Hematopoietic multipotent progenitor cell treated with erythropoietin and hydrocortisone succinate and interleukin-3 and kit ligand, for 6 days (in vitro differentiated cells): ENCODE data around the gene POU2AF1.
"Not testable (repeated sequence)": the region's sequence is repeated elsewhere in the genome, so short reads cannot be mapped to it uniquely, and the experiment has no call there.

Experiments
- DNase-seq: peaks from one replicate; pipeline ENCODE4 v3.0.0-alpha.2; 2015

The POU2AF1 gene

DNA sequence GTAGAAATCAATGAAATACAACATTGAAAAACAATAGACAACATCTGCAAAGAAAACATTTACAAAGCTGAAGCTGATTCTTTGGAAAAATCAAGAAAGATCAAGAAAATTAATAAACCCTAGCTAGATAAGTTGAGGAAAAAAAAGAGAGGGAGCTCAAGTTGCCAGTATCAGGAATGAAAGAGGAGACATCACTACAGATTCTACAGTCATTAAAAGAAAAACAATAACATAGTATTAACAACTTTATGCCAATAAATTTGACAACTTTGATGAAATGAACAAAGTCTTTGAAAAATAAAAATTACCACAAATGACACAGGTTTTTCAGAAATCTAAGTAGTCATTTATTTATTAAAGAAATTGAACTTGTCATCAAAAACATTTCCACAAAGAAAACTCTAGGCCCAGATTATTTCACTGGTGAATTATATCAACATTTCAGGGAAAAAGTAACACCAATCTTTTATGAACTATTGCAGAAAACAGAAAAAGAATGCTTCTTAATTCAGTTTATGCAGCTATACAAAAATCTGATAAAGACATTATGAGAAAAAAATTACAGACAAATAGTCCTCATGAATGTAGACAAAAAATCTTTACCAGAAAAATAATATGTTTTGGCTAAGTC lies 39.2 kb downstream of the POU2AF1 start:
- DNase-seq = no peak

DNA sequence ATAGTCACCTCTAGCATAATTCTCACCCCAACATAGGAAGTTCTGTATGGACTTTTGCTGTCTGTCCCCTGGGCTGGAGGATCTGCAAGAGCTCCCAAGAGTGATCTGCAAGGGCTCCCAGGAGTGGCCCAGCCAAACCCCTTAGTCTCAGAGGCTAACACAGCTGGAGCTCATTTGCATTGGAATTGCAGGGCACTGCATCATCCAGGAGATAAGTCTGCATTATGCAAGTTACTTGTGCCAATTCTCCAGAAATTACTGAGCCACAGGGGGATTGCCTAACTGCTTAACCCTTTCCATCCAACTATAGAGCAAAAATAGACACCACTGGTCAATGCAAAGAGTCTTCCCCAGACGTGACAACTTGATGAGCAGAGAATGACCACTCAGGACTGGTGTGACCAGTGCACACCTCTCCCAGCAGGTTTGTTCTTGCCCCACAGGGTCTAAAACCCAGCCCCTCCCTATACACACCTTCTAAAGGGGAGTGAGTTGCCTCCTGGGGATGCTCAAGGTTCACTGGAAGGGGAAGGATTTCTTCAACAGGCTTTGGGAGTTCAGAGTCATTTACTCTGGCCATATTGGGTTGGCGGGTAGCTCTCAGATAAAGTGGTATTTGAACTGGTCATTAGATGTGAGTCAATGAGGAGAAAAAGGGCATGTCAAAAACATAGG lies 42.4 kb downstream of the POU2AF1 start:
- DNase-seq = no peak

DNA sequence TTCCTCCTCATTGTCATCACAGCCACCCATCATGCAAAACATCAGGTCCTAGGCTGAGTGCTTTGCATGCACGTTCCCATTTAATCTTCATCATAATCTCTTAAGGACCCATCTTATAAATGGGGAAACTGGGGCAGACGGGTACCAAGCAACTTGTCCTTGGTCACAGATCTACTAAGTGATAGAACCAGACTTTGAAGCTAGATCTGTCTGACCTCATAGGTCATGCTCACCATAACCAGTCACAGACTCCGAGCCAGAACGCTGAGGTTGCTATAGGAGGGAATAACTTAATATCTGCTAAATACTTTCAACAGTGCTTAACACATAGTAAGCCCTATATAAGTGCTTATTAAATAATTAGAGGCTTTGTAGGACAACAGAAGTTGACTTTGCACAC lies 43.0 kb downstream of the POU2AF1 start:
- no peak for DNase-seq

DNA sequence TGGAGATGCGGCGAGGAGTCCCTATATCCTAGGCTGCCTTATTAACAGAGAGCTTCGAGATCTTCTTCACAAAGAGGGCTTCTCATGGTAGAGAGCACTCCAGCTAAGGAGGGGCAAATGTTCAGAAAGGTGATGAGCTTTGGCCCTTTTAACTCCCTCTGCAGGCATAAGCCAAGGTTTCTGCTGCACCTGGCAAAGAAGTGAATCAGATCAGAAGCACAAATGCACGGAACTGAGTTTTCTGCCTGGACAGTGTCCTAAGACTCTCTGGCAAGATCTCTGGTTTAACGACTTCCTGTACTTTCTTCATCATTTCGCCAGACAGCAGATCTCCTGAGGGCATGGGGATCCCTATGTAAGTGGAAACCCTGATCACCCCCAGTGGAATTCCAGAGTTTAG lies 43.5 kb downstream of the POU2AF1 start:
- DNase-seq = no peak

DNA sequence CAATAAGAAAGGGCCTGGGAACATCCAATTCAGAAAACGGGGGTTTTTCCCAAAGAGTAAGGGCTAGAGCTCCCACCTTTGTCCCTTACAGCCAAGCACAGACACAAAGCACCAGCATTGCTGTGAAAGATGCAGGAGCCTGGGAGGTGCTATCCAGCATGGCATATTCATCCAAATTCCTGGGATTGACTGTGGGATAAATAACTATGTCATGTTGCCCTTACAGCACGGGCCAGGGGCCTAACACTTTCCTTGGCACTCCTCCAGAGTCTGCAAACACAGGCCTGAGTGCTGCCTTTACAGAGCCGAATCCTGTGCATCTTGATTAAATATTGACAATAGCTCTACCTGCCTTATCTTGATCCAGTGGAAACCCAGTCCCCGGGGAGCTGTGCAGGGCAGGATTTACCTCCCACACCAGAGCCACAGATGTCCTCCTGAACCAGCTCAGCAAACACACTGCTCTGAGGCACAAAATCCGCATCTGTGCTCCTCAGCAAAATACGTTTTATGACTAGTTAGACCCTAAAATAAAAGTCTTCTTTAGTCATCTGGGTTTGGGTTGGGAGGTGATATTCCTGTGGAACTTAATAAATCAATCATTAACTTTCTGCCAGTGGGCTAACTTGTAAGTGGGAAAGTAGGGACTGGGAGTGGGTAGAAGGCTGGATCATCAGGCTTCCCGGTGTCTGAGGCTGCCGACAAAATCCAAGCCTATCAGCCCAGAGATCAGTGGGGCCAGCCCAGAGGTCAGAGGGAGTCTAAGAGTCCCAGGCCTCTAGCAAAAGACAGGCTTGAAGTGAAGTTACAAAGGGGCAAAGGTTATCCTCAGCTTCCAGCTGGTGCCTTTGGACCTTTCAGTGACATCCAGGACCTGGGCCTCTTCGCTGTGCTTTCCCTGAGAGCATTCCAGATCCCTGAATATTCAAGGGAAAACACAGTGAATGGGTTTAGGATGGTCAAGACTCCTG lies 44.3 kb downstream of the POU2AF1 start:
- no peak for DNase-seq

DNA sequence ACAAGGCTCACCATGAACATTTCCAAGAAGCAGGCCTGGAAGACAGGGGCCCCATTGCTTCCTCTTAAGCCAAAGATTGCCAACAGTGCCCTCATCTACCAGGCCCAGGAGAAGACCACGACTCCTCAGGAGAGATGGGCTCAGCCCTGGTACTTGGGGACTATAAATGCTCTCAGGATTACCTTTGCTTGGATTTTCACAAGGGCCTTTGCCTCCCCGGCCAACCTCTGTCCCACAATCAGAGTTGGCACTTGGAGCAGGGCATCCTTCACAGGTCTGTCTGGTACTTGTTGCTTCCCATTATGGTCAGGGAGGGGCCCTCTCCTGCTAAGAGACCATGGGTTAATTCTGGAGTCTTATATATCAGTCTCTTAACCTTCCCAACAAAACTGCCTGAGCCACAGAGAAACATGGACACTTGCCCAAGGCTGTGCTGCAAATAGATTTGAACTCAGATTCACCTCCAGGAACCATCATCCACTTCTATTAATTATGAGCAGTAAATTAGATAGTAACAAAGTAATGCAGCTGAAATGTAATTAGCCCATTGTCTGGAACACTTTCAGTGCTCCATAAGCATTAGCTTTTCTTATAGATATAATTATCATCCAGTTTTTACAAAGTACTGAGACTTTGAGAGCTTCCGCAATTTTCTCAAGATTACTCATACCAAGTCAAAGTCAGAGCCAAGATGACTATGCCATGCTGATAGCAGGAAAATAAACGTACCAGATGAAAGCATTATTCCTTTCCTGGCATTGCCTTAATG lies 47.2 kb downstream of the POU2AF1 start:
- no peak for DNase-seq

DNA sequence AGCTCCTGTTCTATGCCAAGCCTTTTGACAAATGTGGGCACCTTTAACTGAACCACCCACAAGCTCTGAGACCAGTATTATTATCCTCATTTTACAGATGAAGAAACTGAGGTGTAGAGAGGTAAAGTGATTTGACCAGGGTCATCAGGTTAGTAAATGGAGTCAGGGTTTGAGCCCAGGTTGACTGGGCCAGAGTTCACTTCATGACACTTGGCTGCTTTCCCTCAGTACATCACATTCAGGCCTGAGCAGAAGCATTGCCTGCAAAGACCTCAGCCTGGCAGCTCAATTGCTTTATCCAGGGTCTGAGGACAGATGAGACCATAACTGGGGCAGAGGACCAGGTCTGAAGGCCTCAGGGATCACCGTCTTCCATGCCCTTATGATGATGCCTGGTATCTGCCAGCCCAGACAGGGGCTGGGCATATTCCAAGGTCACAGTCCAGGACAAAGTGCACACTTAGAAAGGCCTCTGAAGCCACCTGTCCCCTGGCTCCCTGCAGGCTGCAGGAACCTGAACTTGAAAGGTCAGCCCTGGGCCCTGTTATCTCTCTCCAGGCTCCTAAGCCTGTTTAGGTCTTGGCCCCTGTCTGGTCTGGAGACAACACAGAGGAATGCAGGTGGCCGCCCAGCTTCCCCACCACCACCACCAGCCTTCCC lies 48.7 kb downstream of the POU2AF1 start:
- no peak for DNase-seq

DNA sequence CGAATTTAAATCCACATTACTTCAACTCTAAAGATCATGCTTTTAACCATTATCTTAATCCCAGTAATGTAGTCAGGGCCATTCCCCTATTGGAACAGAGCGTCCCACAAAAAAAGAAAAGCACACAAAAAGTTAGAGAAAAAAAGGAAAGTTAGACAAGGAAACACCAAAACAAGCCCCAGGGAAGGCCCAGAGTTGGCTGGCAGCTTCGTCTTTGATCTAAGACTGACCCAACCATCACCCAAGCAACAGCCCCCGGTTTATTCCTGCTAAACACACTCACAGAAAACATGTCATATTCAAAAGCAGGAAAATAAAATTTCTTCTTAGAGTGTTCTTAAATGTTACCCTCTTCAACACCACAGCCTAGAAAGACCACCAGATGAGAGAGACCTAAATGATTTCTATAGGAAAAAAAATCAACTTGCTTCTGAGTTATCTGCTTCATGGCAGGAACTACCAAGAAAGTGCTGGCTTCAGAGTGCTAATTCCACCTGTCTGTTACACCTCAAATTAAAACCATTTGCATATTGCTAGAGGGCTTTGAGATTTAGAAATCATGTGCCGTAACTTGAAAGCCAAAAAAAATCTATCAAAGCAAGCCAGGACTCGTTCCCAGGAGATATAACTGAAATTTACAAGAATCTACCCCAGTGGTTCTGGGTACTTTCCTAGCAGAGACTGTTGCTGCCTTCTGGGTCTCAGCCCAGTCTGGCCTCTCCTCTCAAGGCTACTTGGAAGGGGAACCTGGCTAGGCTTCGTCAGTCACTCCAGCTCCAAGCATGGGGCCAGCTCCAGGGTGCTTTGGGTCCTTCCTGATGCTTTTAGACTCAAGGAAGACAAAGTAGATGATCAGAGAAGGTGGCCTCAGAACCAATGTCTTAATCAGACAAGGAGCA lies 49.5 kb downstream of the POU2AF1 start:
- DNase-seq = no peak

DNA sequence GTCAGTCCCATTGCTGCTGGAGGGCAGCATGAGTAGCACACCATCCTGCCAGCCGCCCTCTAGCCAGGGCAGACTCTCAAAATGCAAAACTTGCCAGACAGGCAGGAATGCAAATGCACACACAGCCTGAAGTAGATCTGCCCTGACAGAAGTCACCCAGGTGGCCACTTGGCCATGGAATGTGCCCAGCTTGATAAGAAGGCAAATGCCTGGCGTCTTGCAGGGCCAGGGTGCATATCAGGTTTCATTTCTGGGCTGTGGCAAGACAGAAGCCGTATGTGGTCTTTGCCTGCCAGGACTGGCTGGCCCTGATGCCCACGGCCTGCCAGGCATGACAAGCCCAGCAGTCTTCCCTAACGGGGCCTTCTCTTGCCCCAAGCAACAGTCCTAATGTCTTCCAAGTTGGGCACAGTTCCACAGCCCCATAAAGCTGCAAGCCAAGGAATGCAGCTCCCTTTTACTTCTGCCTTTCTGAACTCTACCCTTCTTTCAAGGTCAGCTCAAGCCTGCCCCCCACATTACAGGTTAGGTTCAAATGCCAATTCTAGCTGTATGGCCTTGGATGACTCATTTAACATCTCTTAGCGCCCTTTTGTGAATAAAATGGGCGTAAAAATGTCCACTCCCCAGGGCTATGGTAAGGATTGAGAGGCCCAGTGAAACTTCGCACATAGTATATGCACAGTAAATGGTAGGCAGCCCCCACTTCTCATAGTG lies 51.0 kb downstream of the POU2AF1 start:
- DNase-seq = no peak

DNA sequence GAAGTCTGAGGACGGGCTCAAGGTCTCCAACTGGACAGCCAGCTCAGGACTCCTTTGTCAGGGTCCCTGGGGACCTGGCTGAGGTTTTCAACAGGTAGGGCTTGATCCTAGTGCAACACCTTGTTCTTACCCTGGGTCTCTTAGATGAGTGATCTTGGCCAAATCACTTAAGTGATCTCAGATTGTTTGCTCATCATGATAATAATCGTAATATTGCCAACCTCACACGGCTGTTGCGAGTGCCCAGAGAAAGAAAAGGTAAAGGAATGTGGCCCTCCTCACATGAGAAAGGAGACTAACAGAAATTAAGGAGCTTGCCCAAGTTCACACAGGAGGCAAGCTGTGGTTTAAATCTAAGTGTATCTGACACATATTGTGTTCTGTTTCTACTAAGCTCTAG lies 52.3 kb downstream of the POU2AF1 start:
- DNase-seq = no peak

DNA sequence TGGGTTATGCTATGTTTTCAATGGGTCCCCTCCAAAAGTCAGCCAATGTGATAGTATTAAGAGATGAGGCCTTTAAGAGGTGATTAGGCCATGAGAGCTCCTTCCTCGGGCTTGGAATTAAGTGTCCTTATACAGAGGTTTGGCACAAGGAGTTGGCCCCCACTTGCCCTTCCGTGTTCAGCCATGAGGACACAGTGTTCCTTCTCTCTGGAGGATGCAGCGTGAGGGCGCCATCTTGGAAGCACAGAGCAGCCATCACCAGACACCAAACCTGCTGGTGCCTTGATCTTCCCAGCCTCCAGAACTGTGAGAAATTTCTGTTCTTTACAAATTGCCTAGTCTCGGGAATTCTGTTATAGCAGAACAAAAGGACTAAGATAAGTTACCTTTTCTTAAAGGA lies 53.8 kb downstream of the POU2AF1 start:
- DNase-seq = no peak

DNA sequence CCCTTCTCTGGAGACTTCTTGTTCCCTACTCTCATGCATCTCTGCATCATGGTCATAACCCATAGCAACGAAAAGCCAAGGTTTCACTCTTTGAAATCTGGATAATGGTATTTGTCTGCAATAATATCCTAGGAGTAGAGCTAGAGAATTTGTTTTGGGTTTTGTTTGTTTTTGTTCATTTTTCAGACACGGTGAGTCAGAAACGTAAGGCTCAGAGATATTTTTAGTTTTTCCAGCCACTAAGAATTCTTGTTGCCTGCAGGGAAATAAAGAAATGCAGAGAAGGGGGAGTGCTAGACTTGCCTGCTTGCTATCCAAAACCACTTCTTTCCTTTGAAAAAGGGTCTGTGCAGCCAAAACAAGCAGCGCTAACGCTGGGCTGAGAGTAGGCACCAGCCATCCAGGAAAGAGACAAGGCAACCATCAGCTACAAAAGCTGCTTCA lies 54.8 kb downstream of the POU2AF1 start:
- DNase-seq = no peak

DNA sequence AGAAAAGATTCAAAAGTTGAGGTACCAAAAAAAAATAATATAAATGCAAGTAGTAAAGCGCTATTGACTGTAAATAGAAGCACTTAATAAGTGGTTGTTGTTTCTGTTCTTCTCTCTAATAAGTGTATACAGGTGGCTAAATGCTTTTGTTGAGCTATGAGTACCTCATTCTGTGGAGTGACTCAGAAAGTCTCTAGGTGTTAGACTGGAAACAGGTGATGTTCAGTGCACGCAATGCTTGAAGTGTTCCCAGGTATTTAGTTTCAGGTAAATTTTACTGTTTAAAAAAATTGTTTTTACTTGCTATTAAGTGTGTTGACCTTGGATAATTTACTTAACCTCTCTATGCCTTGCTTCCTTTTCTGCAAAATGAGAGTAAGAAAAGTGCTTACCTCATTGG lies 56.5 kb downstream of the POU2AF1 start:
- DNase-seq = no peak

DNA sequence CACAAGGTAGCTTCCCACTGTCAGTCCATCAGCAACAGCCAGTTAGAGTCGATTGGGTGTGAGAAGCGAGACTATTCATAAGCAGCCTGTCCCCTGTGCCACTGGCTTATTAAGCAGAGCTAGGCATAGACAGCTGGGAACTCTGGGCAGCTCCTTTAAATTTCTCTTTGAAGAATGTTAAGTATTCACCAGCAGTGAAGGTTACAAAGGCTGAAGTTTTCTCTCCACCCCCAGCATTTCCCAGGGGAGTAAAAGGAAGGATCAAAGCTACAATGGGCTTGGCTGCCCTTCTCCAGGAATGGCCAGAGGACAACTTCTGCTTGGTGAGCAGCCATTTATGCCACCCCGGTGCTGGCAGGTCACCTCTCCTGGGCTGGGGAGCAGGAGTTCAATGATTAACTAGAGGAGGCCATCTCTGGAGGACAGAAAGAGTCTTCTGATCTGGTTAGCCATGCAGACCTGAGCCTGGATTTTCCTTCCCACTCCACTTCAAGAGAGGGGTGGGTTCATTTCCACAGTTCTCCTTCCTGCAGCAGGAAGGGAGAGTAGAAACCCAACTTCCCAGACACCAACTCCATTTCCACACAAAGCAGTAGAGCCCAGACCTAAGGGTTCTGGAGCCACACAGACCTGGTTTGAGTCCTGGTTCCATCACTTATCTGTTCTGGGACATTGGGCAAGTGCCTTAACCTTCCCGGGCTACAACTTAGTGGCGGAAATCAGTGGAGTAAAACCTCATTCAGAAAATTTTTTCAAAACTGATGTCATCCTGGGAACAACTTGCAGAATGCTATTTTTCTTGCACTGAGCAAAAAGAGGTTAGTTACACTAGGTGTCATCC lies 58.1 kb downstream of the POU2AF1 start:
- DNase-seq = no peak

DNA sequence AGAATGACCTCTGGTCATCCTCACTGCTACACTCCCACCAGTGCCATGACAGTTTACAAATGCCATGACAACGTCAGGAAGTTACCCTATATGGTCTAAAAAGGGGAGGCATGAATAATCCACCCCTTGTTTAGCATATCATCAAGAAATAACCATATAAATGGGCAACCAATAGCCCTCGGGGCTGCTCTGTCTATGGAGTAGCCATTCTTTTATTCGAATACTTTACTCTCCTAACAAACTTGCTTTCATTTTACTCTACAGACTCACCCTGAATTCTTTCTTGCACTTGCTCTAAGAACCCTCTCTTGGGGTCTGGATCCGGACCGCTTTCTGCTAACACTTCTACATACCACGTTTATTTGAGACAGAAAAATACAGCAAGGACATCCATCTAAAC lies 58.9 kb downstream of the POU2AF1 start:
- not testable (repeated sequence) for DNase-seq

DNA sequence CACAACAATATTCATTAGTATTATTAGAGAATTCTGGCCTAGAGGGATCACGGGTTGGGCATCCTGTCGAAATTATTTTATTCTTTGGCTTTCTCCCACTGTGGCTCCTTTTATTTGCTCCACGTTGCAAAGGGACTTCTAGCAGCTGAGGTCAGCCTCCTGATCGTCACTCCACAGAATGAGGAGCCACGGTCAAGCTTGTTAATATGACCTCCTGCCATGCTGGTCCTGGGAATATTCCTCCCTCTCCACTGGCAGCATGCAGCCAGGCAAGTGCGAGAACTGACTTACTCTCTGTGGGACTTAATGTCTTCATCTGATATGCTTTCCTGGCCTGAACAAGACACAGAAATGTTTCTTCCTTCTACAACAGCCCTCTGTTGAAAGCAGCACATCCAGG lies 59.8 kb downstream of the POU2AF1 start:
- no peak for DNase-seq

DNA sequence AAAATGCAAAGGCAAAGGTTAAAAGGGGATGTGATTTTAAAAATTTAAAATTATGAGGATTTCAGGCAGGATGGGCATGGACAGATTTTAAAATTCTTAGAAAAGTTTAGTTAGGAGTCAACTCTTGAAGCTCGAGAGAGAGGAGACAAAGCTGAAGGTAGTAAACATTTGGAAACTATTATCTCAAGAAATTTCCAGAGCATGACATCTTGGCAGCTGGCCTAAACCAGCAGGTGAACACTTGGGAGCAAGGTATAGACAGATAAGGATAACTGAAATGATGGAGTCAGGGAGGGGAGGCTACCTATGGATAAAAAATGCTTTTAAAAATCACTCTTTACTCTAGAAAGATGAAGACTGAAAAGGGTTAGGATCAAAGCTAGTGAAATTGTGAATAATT lies 67.0 kb downstream of the POU2AF1 start:
- DNase-seq = no peak

DNA sequence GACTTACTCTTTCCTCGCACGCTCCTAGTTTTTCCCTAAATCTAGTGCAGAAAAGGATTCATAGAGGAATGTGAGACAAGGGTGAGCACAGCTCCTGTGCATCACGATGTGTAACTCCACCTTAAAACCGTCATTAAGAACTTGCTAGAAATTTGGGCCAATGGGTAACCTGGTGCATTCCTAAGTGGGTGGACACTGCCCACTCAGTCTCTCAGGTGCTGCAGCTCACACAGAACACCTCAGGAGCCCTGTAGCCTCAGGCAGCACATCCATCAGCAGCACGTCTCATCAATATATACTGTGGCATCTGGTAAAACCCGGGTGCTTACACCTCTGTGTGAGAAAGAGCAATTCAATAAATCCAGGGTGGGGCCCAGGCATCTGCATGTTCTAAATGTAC lies 68.4 kb downstream of the POU2AF1 start:
- DNase-seq = no peak

DNA sequence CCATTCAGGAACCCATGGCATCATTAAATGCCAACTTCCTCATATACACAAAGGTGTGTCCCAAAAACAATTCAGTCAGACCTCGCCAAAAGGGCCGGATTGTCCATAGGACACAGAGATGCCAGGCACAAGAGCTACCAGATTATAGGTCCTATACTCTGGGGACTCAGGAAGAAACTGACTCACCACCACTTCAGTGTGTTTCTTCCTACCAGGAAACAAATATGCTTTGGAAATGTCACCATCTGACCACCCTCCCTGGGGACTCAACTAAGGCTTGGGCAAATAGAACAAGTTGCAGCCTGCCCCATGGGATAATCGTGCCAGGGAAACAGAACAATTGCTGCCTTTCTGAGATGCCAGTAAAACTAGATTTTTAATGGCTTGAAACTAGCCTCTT lies 69.0 kb downstream of the POU2AF1 start:
- DNase-seq = no peak
